A549 (cell line): ENCODE results near the gene E4F1.

Experiments
- EP300 ChIP-seq, 2 experiments: fragments of >200 bp; sonication (Bioruptor Twin); formaldehyde crosslinking; IDR thresholded peaks; 2 replicates in 1 of 2; 3 replicates in 1 of 2; pipeline ENCODE4 v1.6.1; 2016 to 2017
- POLR2A ChIP-seq: IDR thresholded peaks from 2 replicates; pipeline ENCODE4 v1.6.1; 2012; ENCODE audit warnings: mild to moderate bottlenecking, low read length
- TF ChIP-seq, protein P1 (sequence below): IDR thresholded peaks from 2 replicates; pipeline ENCODE4 v1.6.1; 2012
- TF ChIP-seq, protein P2 (sequence below): fragments of >200 bp; sonication (Bioruptor Twin); formaldehyde crosslinking; IDR thresholded peaks from 3 replicates; pipeline ENCODE4 v1.5.1; 2016
- TF ChIP-seq, protein P3 (sequence below): fragments of 200-600 bp; sonication (generic); IDR thresholded peaks from 2 replicates; pipeline ENCODE4 v1.6.1; 2016; ENCODE audit warnings: antibody characterized with exemption, mild to moderate bottlenecking, moderate library complexity

DNA sequence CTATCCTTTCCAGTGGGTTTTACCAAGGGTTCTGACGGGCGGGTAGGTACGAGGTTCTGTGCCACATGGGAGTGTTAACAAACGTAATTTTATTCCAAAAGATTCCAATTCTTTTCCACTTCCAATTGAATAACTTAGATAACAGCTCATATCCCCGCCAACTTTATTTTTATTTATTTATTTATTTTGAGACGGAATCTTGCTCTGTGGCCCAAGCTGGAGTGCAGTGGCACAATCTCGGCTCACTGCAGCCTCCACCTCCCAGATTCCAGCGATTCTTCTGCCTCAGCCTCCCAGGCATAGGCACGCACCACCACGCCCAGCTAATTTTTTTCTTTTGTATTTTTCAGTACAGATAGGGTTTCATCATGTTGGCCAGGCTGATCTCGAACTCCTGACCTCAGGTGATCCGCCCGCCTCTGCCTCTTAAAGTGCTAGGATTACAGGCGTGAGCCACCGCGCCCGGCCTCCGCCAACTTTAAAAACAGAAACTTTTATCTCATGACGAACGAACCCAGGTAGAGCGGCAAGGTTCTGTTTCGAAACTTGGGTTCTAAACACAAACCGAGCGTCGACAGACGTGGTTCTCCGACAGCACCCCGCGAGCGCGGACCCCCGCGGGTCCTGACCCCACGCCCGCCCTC lies 27.4 kb downstream of the E4F1 start:
- TF ChIP-seq, protein P1, sequence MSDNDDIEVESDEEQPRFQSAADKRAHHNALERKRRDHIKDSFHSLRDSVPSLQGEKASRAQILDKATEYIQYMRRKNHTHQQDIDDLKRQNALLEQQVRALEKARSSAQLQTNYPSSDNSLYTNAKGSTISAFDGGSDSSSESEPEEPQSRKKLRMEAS, result no peak
- TF ChIP-seq, protein P2, sequence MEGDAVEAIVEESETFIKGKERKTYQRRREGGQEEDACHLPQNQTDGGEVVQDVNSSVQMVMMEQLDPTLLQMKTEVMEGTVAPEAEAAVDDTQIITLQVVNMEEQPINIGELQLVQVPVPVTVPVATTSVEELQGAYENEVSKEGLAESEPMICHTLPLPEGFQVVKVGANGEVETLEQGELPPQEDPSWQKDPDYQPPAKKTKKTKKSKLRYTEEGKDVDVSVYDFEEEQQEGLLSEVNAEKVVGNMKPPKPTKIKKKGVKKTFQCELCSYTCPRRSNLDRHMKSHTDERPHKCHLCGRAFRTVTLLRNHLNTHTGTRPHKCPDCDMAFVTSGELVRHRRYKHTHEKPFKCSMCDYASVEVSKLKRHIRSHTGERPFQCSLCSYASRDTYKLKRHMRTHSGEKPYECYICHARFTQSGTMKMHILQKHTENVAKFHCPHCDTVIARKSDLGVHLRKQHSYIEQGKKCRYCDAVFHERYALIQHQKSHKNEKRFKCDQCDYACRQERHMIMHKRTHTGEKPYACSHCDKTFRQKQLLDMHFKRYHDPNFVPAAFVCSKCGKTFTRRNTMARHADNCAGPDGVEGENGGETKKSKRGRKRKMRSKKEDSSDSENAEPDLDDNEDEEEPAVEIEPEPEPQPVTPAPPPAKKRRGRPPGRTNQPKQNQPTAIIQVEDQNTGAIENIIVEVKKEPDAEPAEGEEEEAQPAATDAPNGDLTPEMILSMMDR, result no peak
- TF ChIP-seq POLR2A, result no peak
- TF ChIP-seq, protein P3, sequence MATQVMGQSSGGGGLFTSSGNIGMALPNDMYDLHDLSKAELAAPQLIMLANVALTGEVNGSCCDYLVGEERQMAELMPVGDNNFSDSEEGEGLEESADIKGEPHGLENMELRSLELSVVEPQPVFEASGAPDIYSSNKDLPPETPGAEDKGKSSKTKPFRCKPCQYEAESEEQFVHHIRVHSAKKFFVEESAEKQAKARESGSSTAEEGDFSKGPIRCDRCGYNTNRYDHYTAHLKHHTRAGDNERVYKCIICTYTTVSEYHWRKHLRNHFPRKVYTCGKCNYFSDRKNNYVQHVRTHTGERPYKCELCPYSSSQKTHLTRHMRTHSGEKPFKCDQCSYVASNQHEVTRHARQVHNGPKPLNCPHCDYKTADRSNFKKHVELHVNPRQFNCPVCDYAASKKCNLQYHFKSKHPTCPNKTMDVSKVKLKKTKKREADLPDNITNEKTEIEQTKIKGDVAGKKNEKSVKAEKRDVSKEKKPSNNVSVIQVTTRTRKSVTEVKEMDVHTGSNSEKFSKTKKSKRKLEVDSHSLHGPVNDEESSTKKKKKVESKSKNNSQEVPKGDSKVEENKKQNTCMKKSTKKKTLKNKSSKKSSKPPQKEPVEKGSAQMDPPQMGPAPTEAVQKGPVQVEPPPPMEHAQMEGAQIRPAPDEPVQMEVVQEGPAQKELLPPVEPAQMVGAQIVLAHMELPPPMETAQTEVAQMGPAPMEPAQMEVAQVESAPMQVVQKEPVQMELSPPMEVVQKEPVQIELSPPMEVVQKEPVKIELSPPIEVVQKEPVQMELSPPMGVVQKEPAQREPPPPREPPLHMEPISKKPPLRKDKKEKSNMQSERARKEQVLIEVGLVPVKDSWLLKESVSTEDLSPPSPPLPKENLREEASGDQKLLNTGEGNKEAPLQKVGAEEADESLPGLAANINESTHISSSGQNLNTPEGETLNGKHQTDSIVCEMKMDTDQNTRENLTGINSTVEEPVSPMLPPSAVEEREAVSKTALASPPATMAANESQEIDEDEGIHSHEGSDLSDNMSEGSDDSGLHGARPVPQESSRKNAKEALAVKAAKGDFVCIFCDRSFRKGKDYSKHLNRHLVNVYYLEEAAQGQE, result no peak
- no peak for TF ChIP-seq EP300 (IDR thresholded peaks at IDR 0.05)
